Measurements from ENCODE around the gene STAT6.
"Not testable (repeated sequence)": the region's sequence is repeated elsewhere in the genome, so short reads cannot be mapped to it uniquely, and the experiment has no call there.

Gene STAT6

DNA sequence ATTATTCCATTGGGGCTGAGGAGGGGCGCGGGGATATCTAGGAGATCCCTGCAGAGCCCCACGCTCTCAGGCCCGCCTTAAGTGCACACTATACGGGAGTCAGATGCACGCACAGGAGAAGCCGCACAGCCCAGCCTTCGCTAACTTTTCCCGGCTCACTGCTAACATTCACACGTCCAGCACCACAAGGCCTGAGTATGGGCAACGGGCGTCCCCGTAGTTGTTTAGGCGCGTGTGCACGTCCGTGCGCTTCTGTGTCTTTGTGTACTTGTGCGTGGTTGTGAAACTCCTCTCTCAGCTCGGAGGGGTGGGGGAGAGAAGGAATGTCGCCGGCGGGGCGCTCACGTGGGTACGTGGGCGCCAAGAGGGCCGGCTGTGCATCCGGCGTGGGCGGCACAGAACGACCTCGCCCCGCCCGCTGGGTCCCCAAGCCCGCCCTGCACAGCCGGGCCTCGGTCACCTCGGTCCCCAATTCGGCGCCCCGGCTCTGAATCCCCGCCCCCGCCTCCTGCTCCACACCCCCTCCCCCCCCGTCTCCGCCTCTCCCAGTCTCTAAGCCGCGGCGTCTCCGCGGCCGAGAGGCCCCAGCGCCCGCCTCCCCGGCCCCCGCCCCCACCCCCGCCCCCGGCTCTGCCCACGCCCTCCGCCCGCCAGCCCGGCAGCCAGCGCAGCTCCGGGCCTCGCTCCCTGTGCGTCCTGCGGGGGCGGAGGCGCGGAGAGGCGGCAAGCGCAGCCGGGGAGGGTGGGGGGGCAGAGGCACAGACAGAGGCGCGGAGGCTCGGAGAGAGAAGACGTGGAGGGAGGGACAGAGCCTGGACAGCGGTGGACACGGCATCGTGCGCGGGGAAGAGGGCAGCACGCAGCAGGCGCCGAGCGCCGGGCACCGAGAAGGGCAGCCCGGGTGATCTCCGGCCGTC is 22.6 kb downstream of the STAT6 start, which contains the start of gene NAB2:
NAB2 (plus strand) TSS at position 761 of the 917 bp plus-strand sequence. CDS start 158 bp downstream, outside the sequence.
- DNase-seq (ENCODE audit: low spot score) (peak; percentile 93), FAIRE-seq (no peak)

DNA sequence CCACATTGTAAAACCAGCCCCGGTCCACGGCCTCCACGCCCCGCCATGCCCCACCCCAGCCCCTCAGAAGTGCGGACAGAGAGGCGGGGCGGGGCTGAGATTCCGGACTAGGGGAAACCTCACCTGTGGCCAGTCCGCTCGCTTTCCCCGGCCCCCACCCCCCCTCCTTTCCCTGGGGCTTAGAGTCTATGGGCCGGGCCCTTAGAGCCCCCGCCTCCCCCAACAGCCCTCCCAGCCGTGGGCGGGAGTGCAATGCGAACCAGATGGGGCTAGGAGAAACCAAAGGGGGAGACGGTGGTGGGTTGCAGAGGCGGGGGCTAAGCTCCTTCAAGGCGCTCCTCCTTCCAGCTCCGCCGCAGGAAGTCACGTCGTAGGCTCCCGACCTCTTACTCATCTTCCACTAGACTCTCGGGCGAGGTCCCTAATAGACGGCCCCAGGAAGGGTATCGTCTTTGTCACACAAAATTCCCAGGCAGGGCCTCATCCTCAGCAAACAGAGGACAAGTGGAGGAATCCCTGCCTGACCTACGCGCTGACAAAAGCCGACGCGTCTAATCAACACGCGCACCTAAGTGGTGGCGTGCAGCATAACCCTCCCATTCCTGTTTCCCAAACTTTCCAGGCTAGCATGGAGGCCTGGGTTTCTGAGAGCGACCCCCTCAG is 23.3 kb downstream of the STAT6 start:
- DNase-seq (ENCODE audit: low spot score), result peak; percentile 89
- FAIRE-seq, result no peak

- no peak for FAIRE-seq
Measured at GRCh38 chr12:57087010-57087690, 24.0 kb downstream of the STAT6 start.

DNA sequence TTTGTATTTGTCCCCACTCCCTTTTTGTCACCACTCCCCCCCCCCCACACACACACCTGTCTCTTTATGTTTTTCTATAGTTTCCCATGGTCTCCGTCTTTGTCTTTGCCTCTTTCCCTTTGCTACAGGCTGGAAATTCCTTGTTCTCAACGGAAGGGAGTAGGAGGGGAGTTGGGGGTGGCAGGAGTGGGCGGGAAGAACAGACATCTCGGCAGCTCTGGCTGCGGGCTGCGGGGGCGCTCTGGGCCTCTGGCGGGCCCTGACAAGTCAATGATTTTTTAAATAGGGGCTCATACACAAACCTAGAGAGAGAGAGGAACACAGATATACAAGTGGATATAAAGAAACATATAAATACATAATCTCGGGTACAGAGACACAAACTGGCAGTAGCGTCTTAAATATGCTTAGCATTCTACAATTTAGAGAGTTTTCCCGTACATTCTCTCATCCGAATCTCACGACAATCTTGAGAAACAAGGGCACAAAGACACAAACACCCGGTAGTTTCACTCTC is 24.6 kb downstream of the STAT6 start:
- DNase-seq (ENCODE audit: low spot score), result peak; percentile 80
- FAIRE-seq, result no peak

More at GRCh38 chr12:57087010-57087690, 24.0 kb downstream of the STAT6 start:
- peak; percentile 88 for DNase-seq (ENCODE audit: low spot score)

GRCh38 chr12:57085999-57086492 is 25.1 kb downstream of the STAT6 start:
- DNase-seq (ENCODE audit: low spot score), result no peak
- FAIRE-seq, result no peak

DNA sequence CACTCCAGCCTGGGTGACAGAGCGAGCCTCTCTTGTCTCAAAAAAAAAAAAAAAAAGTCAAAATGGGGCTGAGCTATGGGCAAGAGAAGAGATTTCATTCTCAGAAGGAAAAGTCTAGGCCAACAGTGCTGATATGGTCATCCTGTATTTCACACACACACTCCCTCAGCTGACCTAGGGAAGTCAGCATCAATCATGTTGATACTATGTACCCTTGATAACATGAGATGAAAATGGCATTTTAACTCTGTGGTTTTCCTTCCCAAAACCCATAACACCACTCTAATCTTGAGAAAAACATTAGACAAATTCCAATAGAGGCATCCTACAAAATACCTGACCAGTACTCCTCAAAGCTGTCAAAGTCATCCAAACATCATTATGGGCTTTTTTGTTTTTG is 30.3 kb downstream of the STAT6 start:
- no peak for FAIRE-seq

GRCh38 chr12:57079821-57080220 is 31.3 kb downstream of the STAT6 start:
- FAIRE-seq, result no peak
- DNase-seq (ENCODE audit: low spot score), result no peak

More for the DNA sequence above, 30.3 kb downstream of the STAT6 start:
- no peak for DNase-seq (ENCODE audit: low spot score)

DNA sequence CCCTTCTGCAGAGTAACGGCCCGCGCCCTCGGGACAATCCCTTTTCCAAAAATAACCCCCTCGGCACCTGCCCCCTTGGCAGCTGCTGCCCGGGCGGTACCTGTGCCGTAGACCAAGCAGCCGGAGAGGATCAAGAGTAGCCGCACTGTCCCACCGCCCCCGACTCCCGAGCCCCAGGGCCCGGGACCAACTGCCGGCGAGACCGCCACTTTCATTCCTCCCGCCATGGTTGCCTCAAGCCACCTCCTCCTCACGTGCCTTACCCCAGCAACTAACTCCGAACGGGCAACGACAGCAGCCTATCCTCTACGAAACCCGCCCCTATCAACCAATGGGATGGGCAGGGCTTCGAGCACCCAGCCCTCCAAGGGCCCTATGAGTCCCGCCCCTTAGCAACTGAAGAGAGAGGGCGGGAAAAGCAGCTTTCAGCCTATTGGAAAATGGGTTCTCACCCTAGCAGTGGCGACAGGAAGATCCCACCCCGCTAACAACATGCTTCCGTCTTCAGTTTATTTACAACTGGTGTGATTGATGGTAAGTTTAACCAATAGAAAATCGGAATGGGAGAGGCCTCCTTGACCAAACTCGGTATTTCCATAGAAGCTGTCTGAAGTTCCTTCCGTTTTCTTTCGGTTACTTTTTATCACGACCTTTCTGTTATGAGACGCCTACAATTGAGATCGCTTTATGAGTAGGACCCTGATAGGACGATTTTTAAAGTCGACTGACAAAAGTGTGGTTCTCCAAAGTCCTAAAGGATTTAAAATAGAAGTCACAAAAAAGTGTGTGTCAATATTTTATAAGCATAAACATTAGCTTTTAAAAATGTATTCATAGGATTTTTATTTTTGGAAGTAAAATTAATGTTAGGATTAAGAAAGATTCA is 32.4 kb downstream of the STAT6 start, which contains the start of gene NEMP1:
NEMP1 (minus strand) TSS at position 273 of the 886 bp plus-strand sequence; CDS start at position 227, 46 bp downstream.
- DNase-seq (ENCODE audit: low spot score), result peak; percentile 98
- FAIRE-seq, result peak; percentile 94

DNA sequence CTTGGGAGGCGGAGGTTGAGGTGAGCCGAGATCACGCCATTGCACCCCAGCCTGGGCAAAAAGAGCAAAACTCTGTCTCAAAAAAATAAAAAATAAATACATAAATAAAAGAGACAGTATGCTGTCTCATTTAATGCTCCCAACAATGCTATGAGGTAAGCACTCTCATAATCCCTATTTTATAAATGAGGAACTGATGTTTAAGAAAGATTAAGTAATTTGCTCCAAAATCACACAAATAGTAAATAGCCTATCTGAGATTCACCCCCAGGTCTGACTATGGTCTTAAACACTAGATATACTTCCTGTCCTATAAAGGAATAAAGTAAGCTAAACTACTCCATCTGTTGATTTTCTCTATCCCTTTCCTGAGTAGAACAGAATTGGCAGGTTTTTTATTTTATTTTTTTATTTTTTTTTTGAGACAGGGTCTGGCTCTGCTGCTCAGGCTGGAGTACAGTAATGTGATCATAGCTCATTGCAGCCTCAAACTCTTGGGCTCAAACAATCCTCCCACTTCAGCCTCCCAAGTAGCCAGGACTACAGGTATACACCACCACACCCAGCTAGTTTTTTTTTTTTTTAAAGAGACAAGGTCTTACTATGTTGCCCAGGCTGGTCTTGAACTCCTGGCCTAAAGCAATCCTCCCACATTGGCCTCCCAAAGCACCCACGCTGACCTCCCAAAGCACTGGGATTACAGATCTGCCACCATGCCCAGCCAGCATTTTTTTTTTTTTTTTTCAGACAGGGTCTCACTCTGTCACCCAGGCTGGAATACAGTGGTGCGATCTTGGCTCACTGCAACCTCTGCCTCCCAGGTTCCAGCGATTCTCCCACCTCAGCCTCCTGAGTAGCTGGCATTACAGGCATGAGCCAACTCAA is 37.4 kb downstream of the STAT6 start:
- DNase-seq (ENCODE audit: low spot score); FAIRE-seq: not testable (repeated sequence)

DNA sequence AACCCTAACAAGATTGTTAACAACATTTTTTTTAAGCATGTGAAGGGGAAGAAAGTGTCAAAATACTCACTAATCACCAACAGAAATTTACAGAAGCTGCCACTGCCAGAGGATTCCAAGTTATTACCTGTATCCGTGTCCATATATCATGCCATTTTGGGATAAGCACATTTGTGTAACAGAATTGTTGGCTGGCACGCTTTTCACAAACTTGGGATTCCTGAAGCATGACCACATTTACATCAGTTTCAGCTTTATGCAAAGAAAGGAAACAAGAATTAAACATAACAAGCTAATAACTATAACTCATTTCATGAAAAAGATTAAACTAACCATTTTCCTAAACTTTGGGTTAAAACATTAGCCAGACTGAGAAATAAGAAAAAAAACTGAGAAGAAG is 38.5 kb downstream of the STAT6 start:
- FAIRE-seq, result no peak
- no peak for DNase-seq (ENCODE audit: low spot score)

DNA sequence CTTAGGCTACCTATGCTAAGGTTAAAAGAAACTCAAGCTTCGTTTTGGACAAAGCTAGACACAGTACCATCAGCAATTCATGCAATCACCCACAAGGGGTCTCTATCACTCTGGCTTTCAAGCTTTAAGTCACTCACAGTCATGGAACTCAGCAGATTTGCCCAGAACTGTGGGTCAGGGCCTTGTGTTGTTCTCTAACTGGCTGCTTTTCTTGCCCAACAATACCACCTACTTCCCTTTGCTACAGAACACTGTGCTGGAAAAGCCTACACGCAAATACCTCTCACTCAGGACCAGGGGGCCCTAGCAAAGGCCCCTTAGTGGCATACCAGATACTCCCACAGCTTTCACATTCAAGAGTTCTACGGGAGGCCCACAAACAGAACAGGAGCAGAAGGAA is 41.6 kb downstream of the STAT6 start:
- DNase-seq (ENCODE audit: low spot score) (peak; percentile 45), FAIRE-seq (no peak)

DNA sequence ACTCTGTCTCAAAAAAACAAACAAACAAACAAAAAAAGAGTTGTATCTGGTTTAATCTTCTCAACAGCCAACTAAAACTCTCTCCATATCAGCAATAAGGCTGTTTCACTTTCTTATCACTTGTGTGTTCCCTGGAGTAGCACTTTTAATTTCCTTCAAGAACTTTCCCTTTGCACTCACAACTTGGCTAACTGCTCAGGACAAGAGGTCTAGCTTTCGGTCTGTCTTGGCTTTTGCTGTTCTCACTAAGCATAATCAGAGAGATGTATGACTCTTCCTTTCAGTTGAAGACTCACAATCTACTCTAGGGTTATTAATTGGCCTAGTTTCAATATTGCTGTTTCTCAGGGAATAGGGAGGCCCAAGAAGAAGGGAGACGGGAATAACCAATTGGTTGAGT is 44.9 kb downstream of the STAT6 start:
- DNase-seq (ENCODE audit: low spot score), result no peak
- FAIRE-seq, result no peak

- no peak for DNase-seq (ENCODE audit: low spot score)
- no peak for FAIRE-seq
Measured at GRCh38 chr12:57063991-57064685, 47.0 kb downstream of the STAT6 start.

DNA sequence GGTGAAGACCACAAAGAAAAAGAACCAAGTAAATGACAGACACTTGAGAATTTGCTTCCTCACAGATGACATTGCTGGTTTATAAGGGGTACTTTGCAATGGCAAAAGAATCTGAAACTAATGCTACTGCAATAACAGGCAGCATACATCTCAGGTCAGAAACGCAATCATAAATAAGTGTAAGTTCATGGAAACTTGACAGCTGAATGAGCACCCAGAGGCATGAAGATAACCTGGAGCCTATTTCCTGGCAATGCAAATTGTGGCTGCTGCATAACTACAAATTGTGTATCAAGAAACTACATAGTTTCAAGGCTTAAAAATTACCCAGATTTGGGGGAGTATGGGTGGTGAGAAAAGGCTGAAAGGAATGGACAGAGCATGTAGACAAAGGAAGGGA is 52.7 kb downstream of the STAT6 start:
- DNase-seq (ENCODE audit: low spot score) (no peak), FAIRE-seq (no peak)

DNA sequence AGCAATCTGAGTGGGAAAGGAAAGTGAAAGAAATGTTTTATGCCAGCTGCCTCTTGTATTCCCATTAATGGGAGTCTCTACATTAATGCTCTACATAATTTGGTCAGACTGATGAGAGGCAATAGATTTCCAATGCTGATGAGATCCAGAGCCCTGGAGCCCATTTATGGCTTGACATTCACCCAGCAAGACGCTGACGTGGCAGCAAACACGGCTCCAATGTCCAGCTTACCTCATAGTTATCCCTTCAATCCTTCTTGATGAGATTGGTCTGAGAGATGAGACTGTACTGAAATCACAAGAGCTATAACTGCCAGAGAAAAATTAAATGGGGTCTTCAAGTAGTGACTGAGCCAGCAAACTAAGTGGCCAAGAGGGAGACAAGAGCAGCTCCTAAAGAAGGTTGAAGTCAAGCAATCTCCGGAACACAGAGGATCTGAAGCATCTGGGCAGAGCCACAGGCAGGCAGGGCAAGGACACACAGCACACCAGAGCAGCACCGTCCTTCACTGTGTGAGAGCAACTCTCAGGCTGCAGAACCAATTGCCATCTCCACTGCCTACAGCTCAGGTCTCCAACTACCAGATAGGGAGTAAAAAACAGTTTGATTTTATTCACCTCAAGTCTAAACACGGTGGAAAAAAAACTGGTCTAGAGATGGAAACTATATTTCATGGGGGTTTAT is 54.0 kb downstream of the STAT6 start:
- no peak for FAIRE-seq

GRCh38 chr12:57055824-57056223 is 55.3 kb downstream of the STAT6 start:
- DNase-seq (ENCODE audit: low spot score), result no peak
- FAIRE-seq, result no peak

More for the DNA sequence above, 54.0 kb downstream of the STAT6 start:
- no peak for DNase-seq (ENCODE audit: low spot score)

GRCh38 chr12:57053901-57054300 is 57.3 kb downstream of the STAT6 start:
- not testable (repeated sequence) for FAIRE-seq; DNase-seq (ENCODE audit: low spot score)

DNA sequence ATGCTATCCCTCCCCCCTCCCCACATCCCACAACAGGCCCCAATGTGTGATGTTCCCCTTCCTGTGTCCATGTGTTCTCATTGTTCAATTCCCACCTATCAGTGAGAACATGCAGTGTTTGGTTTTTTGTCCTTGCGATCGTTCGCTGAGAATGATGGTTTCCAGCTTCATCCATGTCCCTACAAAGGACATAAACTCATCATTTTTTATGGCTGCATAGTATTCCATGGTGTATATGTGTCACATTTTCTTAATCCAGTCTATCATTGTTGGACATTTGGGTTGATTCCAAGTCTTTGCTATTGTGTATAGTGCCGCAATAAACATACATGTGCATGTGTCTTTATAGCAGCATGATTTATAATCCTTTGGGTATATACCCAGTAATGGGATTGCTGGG is 58.0 kb downstream of the STAT6 start:
- DNase-seq (ENCODE audit: low spot score); FAIRE-seq: not testable (repeated sequence)

Measured in urothelium cell line (cell line).